H1 (cell line): ENCODE measurements around the gene ACKR3. TPM values are rescaled to one million over a fixed set of nuclear protein-coding genes. Genes with fewer than 3 reads are reported as not detected.

Experiments used
- CTCF ChIA-PET: fragments of 300-600 bp; sonication (Branson Sonifier 250); formaldehyde crosslinking; loops from one replicate; lab custom pipeline; 2021; ENCODE audit not compliant: partially characterized antibody; lab: Charles Lee
- POLR2A ChIA-PET: fragments of 300-600 bp; sonication (Branson Sonifier 250); formaldehyde crosslinking; loops from one replicate; lab custom pipeline; 2021; ENCODE audit warnings: inconsistent platforms; ENCODE audit not compliant: partially characterized antibody; lab: Charles Lee
- DNase-seq, 2 experiments: peaks; one replicate each; pipeline versions ENCODE4 v3.0.0 to v3.0.0-alpha.2; 2010 to 2022; ENCODE audit warnings: low spot score in 2 of 2, low read depth in 1 of 2, mixed read lengths in 1 of 2
- FAIRE-seq: peaks from 2 replicates; lab custom pipeline; 2011; peaks lifted over from hg19 to GRCh38; lab: Jason Lieb, UNC
- H2AFZ ChIP-seq: 2 replicates; pipeline ENCODE4 v1.8.1; 2012; ENCODE audit warnings: low read length, inconsistent platforms
- H2AK5ac ChIP-seq: 2 replicates; pipeline ENCODE4 v1.6.1; 2013; ENCODE audit warnings: low read depth, low read length
- H2BK120ac ChIP-seq: replicated peaks from 2 replicates; pipeline ENCODE3; 2013; ENCODE audit warnings: low read depth, low read length, inconsistent platforms
- H2BK12ac ChIP-seq: 2 replicates; pipeline ENCODE4 v1.6.1; 2013; ENCODE audit warnings: low read depth, low read length
- H2BK15ac ChIP-seq: 2 replicates; pipeline ENCODE4 v1.6.1; 2013; ENCODE audit warnings: low read length
- H2BK20ac ChIP-seq: 2 replicates; pipeline ENCODE4 v1.6.1; 2013; ENCODE audit warnings: low read length
- H2BK5ac ChIP-seq: 2 replicates; pipeline ENCODE4 v1.6.1; 2013; ENCODE audit warnings: low read depth, low read length
- H3K14ac ChIP-seq: 2 replicates; pipeline ENCODE4 v1.6.1; 2013; ENCODE audit warnings: inconsistent platforms; ENCODE audit not compliant: insufficient read length
- H3K18ac ChIP-seq: 2 replicates; pipeline ENCODE4 v1.6.1; 2013; ENCODE audit warnings: low read length; ENCODE audit errors: extremely low read depth
- H3K23ac ChIP-seq: 2 replicates; pipeline ENCODE4 v1.6.1; 2013; ENCODE audit warnings: inconsistent platforms; ENCODE audit not compliant: insufficient read length
- H3K23me2 ChIP-seq: 2 replicates; pipeline ENCODE4 v1.6.1; 2013; ENCODE audit warnings: low read depth, low read length
- H3K27ac ChIP-seq: 2 replicates; pipeline ENCODE4 v1.6.1; 2011; ENCODE audit warnings: low read depth, low read length, inconsistent platforms
- H3K27me3 ChIP-seq, 4 experiments: replicated peaks in 1 of 4; 1 replicate in 1 of 4; 2 replicates in 3 of 4; pipeline versions ENCODE4 v1.6.1 to v1.8.1; 2011 to 2013; ENCODE audit warnings: low read length in 3 of 4, mild to moderate bottlenecking in 3 of 4, inconsistent platforms in 2 of 4, mixed read lengths in 2 of 4, moderate library complexity in 1 of 4; ENCODE audit not compliant: control insufficient read depth in 3 of 4, insufficient read depth in 3 of 4; ENCODE audit errors: extremely low read depth in 1 of 4
- H3K36me3 ChIP-seq, 4 experiments: 2 replicates each; pipeline versions ENCODE4 v1.6.1 to v1.8.1; 2011 to 2013; ENCODE audit warnings: mild to moderate bottlenecking in 4 of 4, low read length in 3 of 4, moderate library complexity in 2 of 4, control low read depth in 1 of 4, inconsistent platforms in 1 of 4; ENCODE audit not compliant: insufficient read depth in 4 of 4, control insufficient read depth in 2 of 4
- H3K4ac ChIP-seq: replicated peaks from 2 replicates; pipeline ENCODE3; 2013; ENCODE audit warnings: low read length, low read depth, mixed read lengths, inconsistent platforms; ENCODE audit not compliant: insufficient read length
- H3K4me1 ChIP-seq, 4 experiments: replicated peaks in 1 of 4; 1 replicate in 1 of 4; 2 replicates in 3 of 4; pipeline versions ENCODE4 v1.6.1 to v1.8.1; 2011 to 2013; ENCODE audit warnings: low read length in 3 of 4, inconsistent platforms in 2 of 4, mixed read lengths in 1 of 4; ENCODE audit not compliant: insufficient read depth in 4 of 4, control insufficient read depth in 3 of 4
- H3K4me2 ChIP-seq, 2 experiments: 2 replicates each; pipeline versions ENCODE4 v1.6.1 to v1.8.1; 2011 to 2013; ENCODE audit warnings: low read depth in 2 of 2, low read length in 2 of 2, control low read depth in 1 of 2, inconsistent platforms in 1 of 2, mild to moderate bottlenecking in 1 of 2; ENCODE audit not compliant: insufficient read depth in 1 of 2
- H3K4me3 ChIP-seq, 4 experiments: fragments of 200-600, 300-600 bp in 1 of 4; sonication (generic), shearing (Covaris generic), sonication (Bioruptor Twin) in 1 of 4; 2 replicates each; pipeline versions ENCODE4 v1.5.1 to v1.8.1; 2011 to 2016; ENCODE audit warnings: low read length in 4 of 4, low read depth in 3 of 4, control low read depth in 2 of 4, inconsistent platforms in 2 of 4, mild to moderate bottlenecking in 2 of 4, mixed read lengths in 1 of 4, moderate library complexity in 1 of 4; ENCODE audit not compliant: insufficient read depth in 2 of 4; ENCODE audit errors: extremely low read depth in 1 of 4
- H3K56ac ChIP-seq: replicated peaks from 2 replicates; pipeline ENCODE3; 2013; ENCODE audit warnings: low read depth, mild to moderate bottlenecking, mixed read lengths, low read length, inconsistent platforms; ENCODE audit not compliant: insufficient read length
- H3K79me1 ChIP-seq: 2 replicates; pipeline ENCODE4 v1.6.1; 2013; ENCODE audit warnings: low read depth, low read length, control low read depth
- H3K79me2 ChIP-seq, 2 experiments: 2 replicates each; pipeline versions ENCODE4 v1.6.1 to v1.8.1; 2012 to 2013; ENCODE audit warnings: low read length in 2 of 2, mild to moderate bottlenecking in 2 of 2, inconsistent platforms in 1 of 2; ENCODE audit not compliant: insufficient read depth in 2 of 2, control insufficient read depth in 1 of 2
- H3K9ac ChIP-seq, 4 experiments: replicated peaks in 1 of 4; 1 replicate in 1 of 4; 2 replicates in 3 of 4; pipeline versions ENCODE4 v1.6.1 to v1.8.1; 2011 to 2013; ENCODE audit warnings: low read depth in 3 of 4, low read length in 3 of 4, control low read depth in 2 of 4, mild to moderate bottlenecking in 2 of 4, moderate library complexity in 2 of 4, inconsistent platforms in 1 of 4; ENCODE audit errors: extremely low read depth in 1 of 4
- H3K9me3 ChIP-seq, 2 experiments: 2 replicates each; pipeline versions ENCODE4 v1.6.1 to v1.8.1; 2012 to 2013; ENCODE audit warnings: mild to moderate bottlenecking in 2 of 2, moderate library complexity in 2 of 2, control low read depth in 1 of 2, inconsistent platforms in 1 of 2, low read depth in 1 of 2, low read length in 1 of 2, mixed read lengths in 1 of 2; ENCODE audit not compliant: insufficient read depth in 2 of 2
- H4K20me1 ChIP-seq, 2 experiments: replicated peaks in 1 of 2; 2 replicates each; pipeline versions ENCODE3 to v1.8.1; 2011 to 2013; ENCODE audit warnings: inconsistent platforms in 2 of 2, low read length in 2 of 2, mild to moderate bottlenecking in 1 of 2; ENCODE audit not compliant: insufficient read depth in 2 of 2, control insufficient read depth in 1 of 2
- H4K5ac ChIP-seq: 2 replicates; pipeline ENCODE4 v1.6.1; 2013; ENCODE audit warnings: low read length, low read depth, mixed read lengths, inconsistent platforms; ENCODE audit not compliant: insufficient read length
- H4K8ac ChIP-seq: 2 replicates; pipeline ENCODE4 v1.8.0; 2013; ENCODE audit warnings: mild to moderate bottlenecking, moderate library complexity, low read length, inconsistent platforms; ENCODE audit not compliant: insufficient read depth; ENCODE audit errors: extremely low read depth
- H4K91ac ChIP-seq: replicated peaks from 2 replicates; pipeline ENCODE3; 2013; ENCODE audit warnings: low read length, mixed read lengths, inconsistent platforms; ENCODE audit not compliant: insufficient read length
- WGBS, 2 experiments: shearing (Covaris generic) in 1 of 2; methylation state at CpG; one replicate each; pipeline versions ENCODE4 v1.1.6 to v1.1.7; 2013 to 2015; ENCODE audit warnings: low lambda C conversion rate in 2 of 2, mixed read lengths in 2 of 2, inconsistent platforms in 1 of 2, low coverage in 1 of 2, missing lambda C conversion rate in 1 of 2; ENCODE audit not compliant: insufficient replicate concordance in 2 of 2, insufficient coverage in 1 of 2, insufficient read length in 1 of 2; ENCODE audit errors: extremely low coverage in 1 of 2, missing lambda C conversion rate in 1 of 2; 5-methylcytosine and 5-hydroxymethylcytosine counted together
- polyA plus RNA-seq, 7 experiments: library from polyadenylated mRNA; depleted of rRNA in 3 of 7; stranded (reverse) in 5 of 7; unstranded in 2 of 7; fragments of >200 nt in 5 of 7; fragments of 200-250 nt in 2 of 7; gene quantifications; 1 replicate in 5 of 7; 2 replicates in 1 of 7; 4 replicates in 1 of 7; pipeline versions ENCODE4 v1.2.1 to v1.2.3, GENCODE V29; 2011 to 2013; ENCODE audit warnings: missing spikeins in 2 of 7, mixed read lengths in 2 of 7
- total RNA-seq: library from RNA; stranded (reverse); fragmentation: NEBNext Ultra II Directional; extraction: Animal tissue kit (Norgen Biotek cat#: 25700); gene quantifications from 2 replicates; pipeline ENCODE4 v1.2.1, GENCODE V29; 2021
- TF ChIP-seq, protein P1 (sequence below): IDR thresholded peaks from 2 replicates; pipeline ENCODE4 v1.6.1; 2011; ENCODE audit warnings: low read length, improper control_type of control experiment

Gene ACKR3
- total and polyA plus RNA-seq, 2 of the 8 experiments (the other 6 are each of a cell fraction or from before 2014, with no cell fraction given): 1.4 to 24.4 TPM

- Histone ChIP-seq H2BK120ac (no peak overlapping the region), H3K79me1 (no peaks in the 10 kb centered on the region), H2BK15ac (no peak overlapping the region), H2BK5ac (no peak overlapping the region), H3K4me1 (no peaks in the 10 kb centered on the region), H3K79me2 (no peaks in the 10 kb centered on the region), H3K9ac (no peak overlapping the region), H3K56ac (no peak overlapping the region), H4K91ac (no peak overlapping the region), H3K9me3 (no peaks in the 10 kb centered on the region), H3K18ac (no peak overlapping the region), H3K23me2 (no peaks in the 10 kb centered on the region; the same call in 1 of the 2 replicates), H3K4ac (no peak overlapping the region), H3K4me2 (no peak overlapping the region), H3K36me3 (no peaks in the 10 kb centered on the region), H2AFZ (no peak overlapping the region), H4K8ac (no peak overlapping the region), H3K27ac (no peak overlapping the region), H4K5ac (no peak overlapping the region), H2AK5ac (no peak overlapping the region), H2BK12ac (no peak overlapping the region), H3K27me3 (no peaks in the 10 kb centered on the region), H4K20me1 (no peaks in the 10 kb centered on the region), H3K14ac (no peak overlapping the region), H2BK20ac (no peak overlapping the region), H3K4me3 (no peak overlapping the region), H3K23ac (no peak overlapping the region)
- no peak for FAIRE-seq
- 90% methylated on average over 11 of the region's 11 CpGs; no CpG with 5 or more reads in 1 of the 2 experiments for WGBS, 2 experiments
- POLR2A ChIA-PET: no interaction called here
- TF ChIP-seq, protein P1, sequence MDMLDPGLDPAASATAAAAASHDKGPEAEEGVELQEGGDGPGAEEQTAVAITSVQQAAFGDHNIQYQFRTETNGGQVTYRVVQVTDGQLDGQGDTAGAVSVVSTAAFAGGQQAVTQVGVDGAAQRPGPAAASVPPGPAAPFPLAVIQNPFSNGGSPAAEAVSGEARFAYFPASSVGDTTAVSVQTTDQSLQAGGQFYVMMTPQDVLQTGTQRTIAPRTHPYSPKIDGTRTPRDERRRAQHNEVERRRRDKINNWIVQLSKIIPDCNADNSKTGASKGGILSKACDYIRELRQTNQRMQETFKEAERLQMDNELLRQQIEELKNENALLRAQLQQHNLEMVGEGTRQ: no peak
- DNase-seq: no peak
- CTCF ChIA-PET: interaction anchor here (0.9 to 1.6 kb wide), 3 partner anchors 17 to 31 kb away, joined by 3 to 5 read pairs (median 3); no protein-coding TSS in a partner anchor
These were observed 24.4 kb upstream of the ACKR3 start for GRCh38 chr2:236545248-236545658.
